Activated CD8-positive, alpha-beta memory T cell treated with anti-CD3 and anti-CD28 coated beads for 36 hours (primary cell): ENCODE results near the gene KCNT1. TPM values are rescaled to one million over a fixed set of nuclear protein-coding genes. Genes with fewer than 3 reads are reported as not detected.

ENCODE experiments used
- CTCF ChIA-PET: fragments of 350-600 bp; sonication (Branson Sonifier 250); formaldehyde crosslinking; loops from one replicate; lab custom pipeline; 2021; ENCODE audit warnings: antibody characterized with exemption; lab: Charles Lee
- POLR2A ChIA-PET: fragments of 350-600 bp; sonication (Branson Sonifier 250); formaldehyde crosslinking; loops from one replicate; lab custom pipeline; 2021; ENCODE audit warnings: antibody characterized with exemption; lab: Charles Lee
- total RNA-seq, 2 experiments: library from RNA; stranded (reverse); gene quantifications; one replicate each; pipeline ENCODE4 v1.2.3, GENCODE V29; 2021

Gene KCNT1
- total RNA-seq, 2 experiments from 2014 or later: not detected

DNA sequence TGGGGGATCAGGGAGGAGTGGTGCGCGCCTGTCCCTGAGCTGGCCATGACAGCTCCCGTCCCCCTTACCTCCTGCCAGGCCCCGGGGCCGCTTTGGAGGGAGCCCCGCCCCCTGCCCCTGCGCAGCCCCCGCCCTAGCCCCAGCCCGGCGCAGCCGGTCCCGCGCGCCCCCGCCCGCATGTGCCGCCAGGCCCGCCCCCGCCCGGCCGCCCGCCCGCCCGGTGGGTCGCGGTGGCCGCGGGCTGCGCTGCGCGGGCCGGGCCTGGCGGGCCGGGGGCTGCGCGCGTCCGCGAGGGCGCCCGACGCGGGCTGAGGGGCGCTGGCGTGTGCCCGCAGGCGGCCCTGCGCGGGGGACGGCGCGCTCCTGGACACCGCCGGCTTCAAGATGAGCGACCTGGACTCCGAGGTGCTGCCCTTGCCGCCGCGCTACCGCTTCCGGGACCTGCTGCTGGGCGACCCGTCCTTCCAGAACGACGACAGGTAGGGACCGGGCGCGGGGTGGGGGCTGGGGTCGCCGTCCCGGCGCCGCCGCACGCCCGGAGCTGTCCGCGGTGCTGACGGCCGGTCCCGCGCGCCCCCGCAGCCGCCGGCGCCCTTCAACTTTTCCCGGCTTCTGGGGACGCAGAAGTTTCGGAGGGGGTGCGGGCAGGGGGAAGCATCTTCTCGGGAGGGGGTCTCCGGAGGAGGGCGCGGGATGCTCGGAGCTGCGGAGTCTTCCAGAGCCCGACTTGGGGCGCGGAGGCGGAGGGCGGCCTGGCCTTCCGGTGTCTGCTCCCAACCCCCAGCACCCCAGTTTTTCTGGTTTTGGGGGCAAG, 12.5 kb downstream of the KCNT1 start:
- POLR2A ChIA-PET: no interaction called here
- CTCF ChIA-PET: no interaction called here

DNA sequence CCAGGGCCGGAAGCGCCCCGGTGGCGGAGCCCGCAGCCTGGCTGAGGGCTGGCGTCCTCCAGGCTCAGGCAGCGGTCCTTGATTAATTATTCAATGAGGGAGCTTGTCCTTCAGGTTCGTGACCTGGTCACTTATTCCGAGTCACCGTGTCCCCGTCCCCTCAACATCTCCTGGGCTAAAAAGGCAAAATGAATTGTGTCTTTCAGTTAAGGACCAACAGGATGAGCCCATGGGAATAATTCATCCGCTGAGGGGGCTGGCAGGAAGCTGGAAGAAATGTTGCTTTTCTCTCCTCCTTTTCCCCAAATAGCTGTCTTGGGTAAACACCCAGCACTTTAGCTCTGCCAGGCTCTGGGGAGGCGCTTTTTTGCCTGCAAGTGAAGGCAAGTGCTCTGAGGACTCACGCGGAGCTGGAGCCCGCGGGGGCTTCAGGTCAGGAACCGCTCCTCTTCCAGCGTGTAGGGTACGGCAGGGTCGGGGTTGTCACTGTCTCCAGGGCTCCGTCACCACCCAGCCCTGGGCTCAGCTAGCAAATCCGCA, 13.1 kb downstream of the KCNT1 start:
- POLR2A ChIA-PET: no interaction called here
- CTCF ChIA-PET: no interaction called here

DNA sequence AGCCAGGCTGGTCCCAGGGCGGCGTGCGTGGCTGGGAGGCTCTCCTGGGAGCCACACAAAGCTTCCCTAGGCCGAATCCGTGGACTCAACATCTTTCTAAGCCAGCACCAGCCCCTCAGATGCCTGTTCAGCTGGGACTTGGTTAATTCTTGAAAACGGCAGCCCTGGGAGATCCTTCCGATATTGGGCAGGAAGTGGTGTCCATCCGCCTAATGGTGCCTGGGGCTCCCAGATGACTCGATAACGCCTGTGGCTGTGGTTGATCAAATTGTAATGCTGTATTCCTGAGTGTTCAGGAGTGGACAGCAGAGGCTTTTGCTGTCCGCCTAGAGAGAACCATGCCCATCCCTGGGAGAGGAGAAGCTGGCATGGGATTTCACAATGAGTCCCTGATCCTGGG, 14.1 kb downstream of the KCNT1 start:
- ChIA-PET CTCF (no interaction called here), POLR2A (no interaction called here)

DNA sequence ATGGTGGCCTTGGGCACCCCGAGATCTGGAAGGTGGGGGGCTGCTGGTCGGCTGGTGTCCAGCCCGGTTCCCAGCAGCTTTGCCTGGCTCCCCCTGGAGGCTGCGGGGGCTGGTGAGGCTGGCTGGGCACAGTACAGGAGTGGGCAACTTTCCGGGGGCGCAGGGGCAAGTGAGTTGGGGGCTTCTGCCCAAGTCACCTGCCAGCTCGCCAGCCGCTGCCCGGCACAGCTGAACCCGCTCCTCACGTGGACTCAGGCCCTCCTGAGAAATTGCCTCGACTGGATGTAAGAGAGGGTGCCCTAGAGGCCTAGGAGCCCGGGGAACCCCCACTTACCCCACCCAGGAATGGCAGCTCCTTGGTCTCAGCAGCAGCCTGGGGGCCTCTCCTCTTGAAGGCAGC, 15.4 kb downstream of the KCNT1 start:
- POLR2A ChIA-PET: no interaction called here
- CTCF ChIA-PET: no interaction called here

DNA sequence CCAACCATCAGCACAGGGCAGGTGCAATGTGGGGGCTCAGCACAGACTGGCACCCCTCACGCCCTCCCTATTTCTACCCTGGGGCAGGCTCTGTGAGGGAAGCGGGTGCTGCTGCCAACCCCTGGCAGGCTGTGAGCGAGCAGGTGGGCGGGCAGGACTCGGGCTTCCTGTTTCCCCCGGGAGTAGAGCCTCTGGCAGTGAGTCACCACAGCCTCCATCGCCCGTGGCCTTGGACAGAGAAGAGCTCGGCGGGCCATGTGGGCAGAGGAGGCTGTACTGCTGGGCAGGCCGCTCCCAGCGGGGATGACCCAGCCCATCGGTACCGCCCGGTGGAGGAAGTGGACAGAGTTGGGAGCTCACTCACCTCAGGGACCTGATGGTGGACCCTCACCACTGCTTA, 16.6 kb downstream of the KCNT1 start:
- POLR2A ChIA-PET: no interaction called here
- CTCF ChIA-PET: no interaction called here

DNA sequence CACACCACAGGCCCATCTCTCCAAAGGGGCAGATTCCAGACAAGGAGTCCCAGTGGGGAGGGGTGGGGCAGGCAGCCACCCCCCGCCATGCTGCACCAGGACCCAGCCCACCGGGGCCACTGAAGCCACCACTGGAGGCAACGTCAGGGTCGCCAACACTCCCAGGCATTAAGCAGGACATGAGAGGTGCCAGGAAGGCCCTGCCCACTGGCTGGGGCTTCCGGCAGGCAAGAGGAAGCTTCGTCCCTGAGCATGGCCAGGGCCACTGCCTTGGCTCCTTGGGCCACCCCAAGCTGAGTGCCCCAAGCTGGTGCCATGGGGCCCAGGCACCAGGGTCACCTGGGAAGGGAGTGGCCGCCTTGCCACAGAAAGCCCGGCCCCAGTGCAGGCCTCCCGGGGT, 17.5 kb downstream of the KCNT1 start:
- ChIA-PET CTCF (no interaction called here), POLR2A (no interaction called here)

DNA sequence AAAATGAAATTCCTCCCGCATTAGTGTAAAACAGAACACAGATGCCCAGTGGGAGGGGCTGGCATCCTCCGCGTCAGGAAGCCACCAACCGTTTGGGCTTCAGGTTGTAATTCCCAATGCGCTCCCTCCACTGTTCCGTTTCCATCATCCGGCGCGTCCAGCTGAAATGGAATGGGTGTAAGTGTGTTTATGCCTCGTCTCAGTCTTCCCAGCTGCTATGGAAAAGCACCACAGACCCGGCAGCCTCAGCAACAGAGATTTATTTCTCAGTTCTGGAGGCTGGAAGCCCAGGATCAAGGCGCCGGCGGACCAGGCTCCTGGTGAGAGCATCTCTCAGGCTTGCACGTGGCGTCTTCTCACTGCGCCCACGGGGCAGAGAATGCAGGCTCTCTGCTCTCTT, 20.4 kb downstream of the KCNT1 start:
- ChIA-PET POLR2A (no interaction called here), CTCF (interaction anchor here (1.2 kb wide), 1 partner anchor 16 kb away, joined by 3 read pairs; no protein-coding TSS in a partner anchor)

DNA sequence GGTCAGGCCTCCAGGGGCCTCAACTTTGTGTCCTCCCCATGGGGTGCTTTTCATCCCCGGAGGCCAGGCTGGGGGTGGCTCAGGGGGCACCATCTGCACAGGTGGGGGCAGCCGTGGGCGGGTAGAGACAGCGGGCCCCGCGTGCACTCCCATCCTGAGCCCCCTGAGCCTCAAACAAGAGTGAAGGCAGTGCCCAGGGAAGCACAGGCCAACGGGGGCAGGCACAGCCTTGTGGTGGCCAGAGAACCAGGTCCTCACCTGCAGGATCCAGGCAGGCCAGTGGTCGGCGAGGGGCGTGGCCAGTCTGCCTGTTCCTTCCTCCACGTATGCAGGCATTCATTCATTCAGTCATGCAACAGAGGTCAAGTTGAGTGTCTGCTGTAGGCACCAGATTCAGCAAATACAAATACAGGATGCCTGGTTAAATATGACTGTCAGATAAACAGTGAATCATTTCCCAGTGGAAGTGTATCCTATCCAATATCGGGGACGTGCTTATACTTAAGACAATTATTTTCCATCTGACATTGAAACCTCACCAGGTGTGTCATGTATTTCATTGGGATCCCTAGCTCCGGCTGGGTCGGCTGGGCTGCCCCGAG, 22.3 kb downstream of the KCNT1 start:
- ChIA-PET CTCF (no interaction called here), POLR2A (no interaction called here)

DNA sequence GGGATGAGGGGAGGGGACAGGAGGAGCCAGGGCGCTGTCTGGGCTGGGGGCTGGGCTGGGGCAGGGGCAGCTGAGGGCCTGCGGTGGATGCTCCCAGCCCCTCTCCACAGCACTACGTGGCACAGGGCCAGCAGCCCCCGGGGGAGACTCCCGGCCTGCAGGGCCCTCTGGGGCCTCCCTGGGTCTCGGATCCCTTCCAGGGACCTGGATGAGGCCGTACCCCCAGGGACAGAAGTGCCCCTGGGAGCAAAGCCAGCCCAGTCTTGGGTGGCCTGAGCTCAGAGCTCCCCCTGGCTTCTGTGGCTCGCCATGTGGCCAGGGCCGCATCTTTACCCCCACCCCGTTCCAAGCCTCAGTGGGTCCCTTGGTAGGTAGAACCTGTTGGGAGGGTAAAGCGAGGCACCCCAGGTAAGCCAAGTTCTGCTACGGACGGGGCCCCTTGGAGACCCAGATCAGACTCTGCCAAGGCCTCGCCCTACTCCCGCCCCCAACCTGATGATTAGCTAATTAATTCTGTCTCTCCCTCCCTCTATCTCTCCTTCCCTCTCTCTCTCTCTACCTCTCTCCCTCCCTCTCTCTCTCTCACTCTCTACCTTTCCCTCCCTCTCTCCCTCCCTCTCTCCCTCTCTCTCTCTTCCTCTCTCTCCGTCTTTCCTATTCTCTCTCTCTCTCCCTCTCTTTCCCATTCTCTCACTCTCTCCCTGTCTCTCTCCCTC, 24.3 kb downstream of the KCNT1 start:
- POLR2A ChIA-PET: no interaction called here
- CTCF ChIA-PET: no interaction called here

DNA sequence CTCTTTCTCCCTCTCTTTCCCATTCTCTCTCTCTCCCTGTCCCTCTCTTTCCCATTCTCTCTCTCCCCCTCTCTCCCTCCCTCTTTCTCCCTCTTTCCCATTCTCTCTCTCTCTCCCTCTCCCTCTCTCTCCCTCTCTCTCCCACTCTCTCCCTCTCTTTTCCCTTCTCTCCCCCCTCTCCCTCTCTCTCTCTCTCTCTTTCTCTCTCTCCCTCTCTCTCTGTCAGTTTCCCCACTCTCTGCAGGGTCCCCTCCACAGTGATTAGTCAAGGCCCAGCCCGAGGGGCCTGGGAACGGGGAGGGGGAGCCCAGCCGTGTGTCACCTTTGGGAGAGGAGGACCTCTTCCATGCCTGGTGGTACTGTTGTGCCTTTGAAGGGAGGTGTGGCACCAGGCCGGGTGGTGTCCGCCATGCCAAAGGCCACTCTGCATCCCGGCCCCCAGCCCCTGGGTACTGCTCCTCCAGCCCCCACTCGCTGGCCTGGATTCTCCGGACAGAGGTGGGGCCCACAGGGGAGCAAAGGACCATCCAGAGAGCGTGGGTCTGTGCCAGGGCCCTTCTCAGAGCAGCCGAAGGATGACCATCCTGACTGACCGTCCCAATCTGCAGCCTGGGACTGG, 25.4 kb downstream of the KCNT1 start:
- POLR2A ChIA-PET: no interaction called here

DNA sequence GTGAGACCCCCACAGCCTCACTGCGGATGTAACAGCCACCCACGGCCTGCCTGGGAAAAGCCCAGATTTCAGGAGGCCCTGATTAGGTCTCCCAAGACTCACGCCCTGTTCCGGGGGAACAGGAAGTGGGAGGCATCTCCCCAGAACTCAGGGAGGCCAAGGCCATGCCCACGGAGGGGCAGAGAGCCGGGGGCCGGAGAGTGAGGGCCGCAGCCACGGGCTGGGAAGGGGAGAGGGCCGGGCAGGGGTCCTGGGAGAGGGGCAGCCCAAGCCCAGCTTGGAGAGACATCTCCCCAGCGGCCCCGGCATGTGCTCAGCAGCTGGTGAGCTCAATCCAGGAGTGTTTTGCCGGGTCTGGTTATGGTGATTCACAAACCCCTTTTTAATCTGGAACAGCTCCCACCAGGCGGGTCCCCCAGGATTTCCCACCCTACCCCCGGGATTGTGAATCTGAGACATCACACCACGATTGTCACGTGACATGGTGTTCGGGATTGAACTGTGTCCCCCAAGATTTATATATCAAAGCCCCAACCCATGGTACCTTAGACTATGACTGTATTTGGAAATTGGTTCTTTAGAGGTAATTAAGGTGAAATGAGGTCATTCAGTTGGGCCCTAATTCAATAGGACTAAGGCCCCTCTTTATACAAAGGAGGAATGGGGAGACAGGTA, 26.6 kb downstream of the KCNT1 start:
- CTCF ChIA-PET: no interaction called here
- POLR2A ChIA-PET: no interaction called here

More for the DNA sequence above, 25.4 kb downstream of the KCNT1 start:
- CTCF ChIA-PET: no interaction called here

DNA sequence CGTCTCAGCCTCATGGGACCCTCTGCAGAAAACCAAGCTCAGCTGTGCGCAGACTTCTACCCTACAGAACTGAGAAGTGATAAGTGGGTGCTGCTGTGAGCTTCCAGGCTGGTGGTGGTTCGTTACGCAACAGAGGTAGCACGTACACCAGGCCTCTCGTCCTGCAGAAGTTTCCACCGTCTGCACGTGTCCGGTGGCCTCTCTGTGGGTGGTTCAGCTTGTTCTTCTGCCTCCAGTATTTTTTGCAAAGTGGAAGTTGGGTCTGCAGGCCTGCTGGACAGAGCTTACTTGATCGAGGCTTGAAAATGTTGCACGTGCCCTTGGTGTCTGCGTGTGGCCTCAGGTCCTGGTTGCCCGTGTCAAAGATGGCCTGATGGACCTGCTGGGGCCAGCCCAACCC, 27.5 kb downstream of the KCNT1 start:
- POLR2A ChIA-PET: no interaction called here

DNA sequence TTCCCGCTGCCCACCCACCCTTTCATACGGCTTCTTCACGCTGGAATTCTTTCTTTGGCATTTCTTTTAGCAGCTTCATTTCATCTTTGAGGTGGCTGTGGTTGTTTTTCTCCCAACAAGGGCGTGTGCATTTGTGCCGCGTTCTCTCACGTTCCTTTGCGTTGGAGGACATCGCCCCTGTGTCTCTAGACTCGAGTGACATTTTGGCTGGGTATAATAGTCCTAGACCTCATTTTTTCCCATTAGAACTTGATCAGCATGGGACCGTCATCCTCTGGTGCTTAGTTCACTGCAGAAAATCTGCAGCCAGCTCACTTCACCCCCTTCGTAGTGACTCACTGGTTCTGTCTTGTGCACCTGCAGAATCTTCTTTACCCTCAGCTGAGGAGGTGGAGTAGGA, 29.5 kb downstream of the KCNT1 start:
- CTCF ChIA-PET: no interaction called here
- POLR2A ChIA-PET: no interaction called here

More for the DNA sequence above, 27.5 kb downstream of the KCNT1 start:
- CTCF ChIA-PET: no interaction called here

DNA sequence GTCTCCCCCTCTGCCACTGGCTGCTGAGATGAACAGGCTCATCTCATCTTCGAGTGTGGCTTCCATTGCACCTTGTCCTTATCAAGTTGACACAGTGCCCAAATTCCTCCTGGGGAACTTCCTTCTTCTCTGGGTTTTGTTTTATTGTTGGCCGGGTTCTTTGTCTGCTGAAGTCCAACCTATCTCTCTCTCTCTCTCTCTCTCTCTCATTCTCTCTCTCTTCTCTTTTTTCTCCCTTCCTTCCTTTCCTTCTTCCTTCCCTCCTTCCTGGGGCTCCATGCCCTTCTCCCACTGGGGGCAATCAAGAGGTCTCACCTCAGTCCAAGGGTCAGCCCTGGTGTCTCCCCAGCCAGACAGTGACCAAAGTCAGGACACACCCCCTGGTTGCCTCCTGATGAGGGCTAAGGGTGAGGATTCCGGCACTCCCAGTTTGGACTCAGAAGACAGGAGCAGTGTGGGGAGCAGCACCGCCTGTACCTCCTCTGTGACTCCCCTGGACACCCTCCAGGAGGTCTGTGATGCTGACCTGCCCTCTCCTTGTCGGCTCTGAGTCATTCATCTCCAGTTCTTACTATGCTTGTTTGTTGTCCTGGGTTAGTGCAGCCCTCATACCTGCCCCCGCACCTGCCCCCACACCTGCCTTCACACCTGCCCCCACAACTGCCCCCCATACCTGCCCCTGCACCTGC, 30.7 kb downstream of the KCNT1 start:
- ChIA-PET POLR2A (no interaction called here), CTCF (no interaction called here)

DNA sequence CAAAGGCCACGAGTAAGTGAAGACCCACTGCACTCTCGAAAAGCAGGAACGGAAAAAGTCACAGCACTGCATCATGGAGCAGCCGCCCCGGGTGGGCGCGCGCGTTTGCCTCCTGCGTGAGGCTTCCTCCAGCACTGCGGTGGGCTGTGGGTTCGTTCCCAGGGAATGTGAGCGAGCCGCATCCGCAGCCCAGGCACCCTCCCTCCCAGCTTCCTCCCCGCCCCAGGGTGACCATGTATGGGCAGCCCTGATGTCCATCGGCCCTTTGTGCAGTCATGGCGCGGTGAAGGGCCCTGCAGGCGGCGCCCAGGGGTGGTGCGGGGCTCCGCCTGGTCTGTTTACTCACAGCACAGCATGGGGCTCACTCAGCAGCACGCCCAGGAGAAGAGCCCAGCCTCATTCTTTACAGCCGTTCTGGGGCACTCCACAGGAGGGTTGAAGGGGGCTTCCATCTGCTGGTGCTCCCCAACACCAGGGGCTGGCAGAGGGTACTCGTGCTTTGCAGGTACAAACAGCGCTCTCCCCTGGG, 32.7 kb downstream of the KCNT1 start:
- ChIA-PET POLR2A (no interaction called here), CTCF (no interaction called here)

DNA sequence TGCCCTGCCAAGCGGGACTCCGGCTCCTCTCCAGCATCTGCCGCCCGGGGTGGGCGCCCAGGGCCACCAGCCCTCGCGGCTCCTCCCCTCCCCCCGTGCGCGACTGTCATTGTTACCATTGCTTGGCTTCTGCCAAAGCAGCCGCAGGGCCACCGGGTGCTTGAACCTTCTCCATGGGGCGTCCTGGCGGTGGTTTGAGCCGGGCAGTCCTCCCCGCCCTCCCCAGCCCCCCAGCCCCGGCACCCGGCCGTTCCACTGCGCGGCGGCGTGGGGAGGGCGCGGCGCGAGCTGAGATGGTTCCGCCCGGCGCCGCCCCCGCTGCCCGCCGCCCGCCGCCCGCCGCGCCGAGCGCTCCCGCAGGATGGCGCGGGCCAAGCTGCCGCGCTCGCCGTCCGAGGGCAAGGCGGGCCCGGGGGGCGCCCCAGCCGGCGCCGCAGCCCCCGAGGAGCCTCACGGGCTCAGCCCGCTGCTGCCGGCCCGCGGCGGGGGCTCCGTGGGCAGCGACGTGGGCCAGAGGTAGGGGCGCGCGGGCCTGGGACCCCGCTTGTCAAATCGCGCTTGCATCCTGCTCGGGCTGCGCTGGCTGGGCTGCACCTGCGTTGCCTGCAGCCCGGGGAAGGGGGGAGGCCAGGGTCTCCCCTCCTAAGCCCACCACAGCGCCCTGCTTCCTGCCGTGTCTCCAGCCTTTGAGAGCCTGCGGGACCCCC, 34.4 kb downstream of the KCNT1 start:
- ChIA-PET POLR2A (no interaction called here), CTCF (no interaction called here)

DNA sequence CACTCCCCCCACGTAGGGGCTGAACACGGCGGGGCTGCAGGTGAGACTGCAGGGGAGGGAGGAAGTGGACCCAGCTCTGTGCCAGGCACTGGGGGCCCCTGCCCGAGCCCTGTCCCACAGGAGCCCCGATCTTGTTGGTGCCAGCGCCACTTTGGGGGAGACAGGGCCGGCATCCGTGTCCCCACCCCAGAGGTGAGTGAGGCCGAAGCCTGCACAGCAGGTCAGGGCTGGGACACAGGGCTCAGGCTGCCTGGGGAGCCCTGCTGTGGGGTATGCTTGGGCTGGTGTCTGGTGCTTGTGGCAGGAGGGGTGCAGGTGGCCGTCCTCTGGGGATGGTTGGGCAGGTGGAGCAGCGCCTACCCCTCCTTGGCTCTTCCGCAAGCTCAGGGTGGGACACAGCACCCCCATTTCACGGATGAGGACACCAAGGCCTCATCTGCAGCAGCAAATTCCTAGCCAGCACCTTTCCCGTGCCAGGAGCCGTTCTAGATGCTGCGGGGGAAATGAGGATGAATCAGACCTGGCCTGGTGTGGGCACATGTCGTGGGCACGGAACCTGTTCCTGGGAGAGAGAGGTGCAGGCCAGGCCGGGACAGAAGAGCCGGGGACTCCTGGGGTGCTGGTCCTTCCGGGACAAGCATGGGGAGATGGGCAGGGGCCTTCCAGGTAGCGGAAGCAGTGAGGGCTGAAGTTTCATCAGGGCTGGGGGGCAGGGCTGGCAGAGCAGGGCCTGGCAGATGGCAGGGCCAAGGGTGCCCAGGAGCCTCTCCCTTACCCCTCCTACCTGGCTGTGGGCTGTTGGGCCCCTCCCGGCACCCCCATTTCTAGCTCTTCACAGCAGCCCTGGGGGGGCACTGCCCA, 35.2 kb downstream of the KCNT1 start:
- ChIA-PET POLR2A (no interaction called here), CTCF (no interaction called here)
